ENCODE results near the gene LITAF. TPM values are rescaled to one million over a fixed set of nuclear protein-coding genes. Genes with fewer than 3 reads are reported as not detected.

Gene LITAF
- total RNA-seq (2021; ENCODE audit: unreplicated experiment) (84.2 TPM), Bru-seq, nascent RNA (percentile 64 among the genes with signal in this experiment), BruChase-seq, experiment 1, labeled RNA remaining after a 6-hour chase (percentile 78 among the genes with signal in this experiment), BruChase-seq, experiment 2, labeled RNA remaining after a 2-hour chase (percentile 67 among the genes with signal in this experiment)
- polyA plus RNA-seq (2012), result 86.6 and 106 TPM in 2 replicates
- long read RNA-seq, transcript LITAF-221 (4 exons, 2,467 nt), result major isoform, 33 of 102 reads
- long read RNA-seq, partial matches to known transcripts, result 21 of 102 reads
- long read RNA-seq, other reads (novel, unspliced or antisense), result 44 of 102 reads

- H3K4me2 ChIP-seq (ENCODE audit: low read length), result peak within 1 kb of the TSS; percentile 98
- peaks cover 46% of the 10 kb centered on the region for H3K79me2 ChIP-seq (ENCODE audit: insufficient read depth, low read length)
- peak within 1 kb of the TSS; percentile 63 to 83 for H3K4me3 ChIP-seq (replicated peaks in 1 of 2; ENCODE audit: low read depth in 1 of 2, low read length in 2 of 2)
- ATAC-seq, result peak; percentile 91
- H4K20me1 ChIP-seq (ENCODE audit: insufficient read depth), result no peaks in the 10 kb centered on the region
- RAD21 ChIA-PET (ENCODE audit: low non-redundant PET in 1 of 2, low total read pairs in 2 of 2, uncharacterized antibody in 2 of 2, unreplicated experiment in 2 of 2), result interaction anchor here in 1 of 2 experiments (0.7 kb wide), 1 partner anchor 69 kb away, joined by 3 read pairs; no protein-coding TSS in a partner anchor
- DNase-seq (ENCODE audit: low read depth, low spot score), result no peak
- no peak for TF ChIP-seq SP1 (IDR thresholded peaks at IDR 0.05; ENCODE audit: low read depth)
- TF ChIP-seq POLR2AphosphoS5 (IDR thresholded peaks at IDR 0.05; ENCODE audit: low read depth, low read length), result peak; percentile 93
- TF ChIP-seq EGR1 (IDR thresholded peaks at IDR 0.05; ENCODE audit: low read depth), result peak; percentile 84
- TF ChIP-seq, protein P1, sequence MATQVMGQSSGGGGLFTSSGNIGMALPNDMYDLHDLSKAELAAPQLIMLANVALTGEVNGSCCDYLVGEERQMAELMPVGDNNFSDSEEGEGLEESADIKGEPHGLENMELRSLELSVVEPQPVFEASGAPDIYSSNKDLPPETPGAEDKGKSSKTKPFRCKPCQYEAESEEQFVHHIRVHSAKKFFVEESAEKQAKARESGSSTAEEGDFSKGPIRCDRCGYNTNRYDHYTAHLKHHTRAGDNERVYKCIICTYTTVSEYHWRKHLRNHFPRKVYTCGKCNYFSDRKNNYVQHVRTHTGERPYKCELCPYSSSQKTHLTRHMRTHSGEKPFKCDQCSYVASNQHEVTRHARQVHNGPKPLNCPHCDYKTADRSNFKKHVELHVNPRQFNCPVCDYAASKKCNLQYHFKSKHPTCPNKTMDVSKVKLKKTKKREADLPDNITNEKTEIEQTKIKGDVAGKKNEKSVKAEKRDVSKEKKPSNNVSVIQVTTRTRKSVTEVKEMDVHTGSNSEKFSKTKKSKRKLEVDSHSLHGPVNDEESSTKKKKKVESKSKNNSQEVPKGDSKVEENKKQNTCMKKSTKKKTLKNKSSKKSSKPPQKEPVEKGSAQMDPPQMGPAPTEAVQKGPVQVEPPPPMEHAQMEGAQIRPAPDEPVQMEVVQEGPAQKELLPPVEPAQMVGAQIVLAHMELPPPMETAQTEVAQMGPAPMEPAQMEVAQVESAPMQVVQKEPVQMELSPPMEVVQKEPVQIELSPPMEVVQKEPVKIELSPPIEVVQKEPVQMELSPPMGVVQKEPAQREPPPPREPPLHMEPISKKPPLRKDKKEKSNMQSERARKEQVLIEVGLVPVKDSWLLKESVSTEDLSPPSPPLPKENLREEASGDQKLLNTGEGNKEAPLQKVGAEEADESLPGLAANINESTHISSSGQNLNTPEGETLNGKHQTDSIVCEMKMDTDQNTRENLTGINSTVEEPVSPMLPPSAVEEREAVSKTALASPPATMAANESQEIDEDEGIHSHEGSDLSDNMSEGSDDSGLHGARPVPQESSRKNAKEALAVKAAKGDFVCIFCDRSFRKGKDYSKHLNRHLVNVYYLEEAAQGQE (IDR thresholded peaks at IDR 0.05; ENCODE audit: low read depth), result no peak
- peak; percentile 68 for TF ChIP-seq ZFX (IDR thresholded peaks at IDR 0.05)
- TF ChIP-seq POLR2A (IDR thresholded peaks at IDR 0.05; ENCODE audit: borderline replicate concordance, extremely low read depth, insufficient read depth, insufficient read length), result peak; percentile 57
- TF ChIP-seq, protein P2, sequence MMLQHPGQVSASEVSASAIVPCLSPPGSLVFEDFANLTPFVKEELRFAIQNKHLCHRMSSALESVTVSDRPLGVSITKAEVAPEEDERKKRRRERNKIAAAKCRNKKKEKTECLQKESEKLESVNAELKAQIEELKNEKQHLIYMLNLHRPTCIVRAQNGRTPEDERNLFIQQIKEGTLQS (IDR thresholded peaks at IDR 0.05), result no peak
- 0 out of 2 replicates have a peak, but pooled peaks have one; percentile 34 for TF ChIP-seq SIN3A (IDR thresholded peaks at IDR 0.05; ENCODE audit: low read depth)
- TF ChIP-seq FOSL1 (IDR thresholded peaks at IDR 0.05; ENCODE audit: low read depth), result no peak
- peaks cover 13 to 28% of the 10 kb centered on the region in 2 experiments for H3K4me1 ChIP-seq (ENCODE audit: control insufficient read depth in 1 of 2, insufficient read depth in 2 of 2, low read length in 2 of 2)
- no peaks in the 10 kb centered on the region for H3K36me3 ChIP-seq (ENCODE audit: control insufficient read depth in 1 of 2, insufficient read depth in 2 of 2, low read length in 2 of 2)
- POLR2A ChIA-PET, result interaction anchor here (1.7 kb wide), 1 partner anchor 11 kb away, joined by 9 read pairs; no protein-coding TSS in a partner anchor
- no peaks in the 10 kb centered on the region for H3K9me2 ChIP-seq (ENCODE audit: insufficient read depth)
- H3K27ac ChIP-seq (ENCODE audit: low read depth, low read length), result peak within 1 kb of the TSS; percentile 70
- peak within 1 kb of the TSS; percentile 45 for H2AFZ ChIP-seq (ENCODE audit: low read depth, low read length, poor library complexity, severe bottlenecking)
- intact Hi-C loops (cut with micrococcal nuclease), result no loop called here
- H3K9ac ChIP-seq (ENCODE audit: low read length), result peak within 1 kb of the TSS; percentile 73
- H3K9me3 ChIP-seq (ENCODE audit: control insufficient read depth in 1 of 2, insufficient read depth in 1 of 2, low read depth in 1 of 2, low read length in 2 of 2), result no peaks in the 10 kb centered on the region
- no TSS peak for BruUV-seq (replicated peaks)
- CTCF ChIA-PET, result interaction anchor here (0.6 kb wide), 2 partner anchors 32 to 54 kb away, joined by 3 read pairs; no protein-coding TSS in a partner anchor
- no peaks in the 10 kb centered on the region for H3K27me3 ChIP-seq (ENCODE audit: insufficient read depth, low read length)
Measured at GRCh38 chr16:11586856-11587642, at the start of gene LITAF. Gene LITAF, minus strand, starts transcription at chr16:11586919. Its CDS starts 30,189 bp downstream, at chr16:11556730.

Data from HCT116 (cell line).